Right lobe of liver (tissue), 6 donors: ENCODE results near the gene UCHL3. TPM values are rescaled to one million over a fixed set of nuclear protein-coding genes. Genes with fewer than 3 reads are reported as not detected.
A peak's percentile ranks its signal among the peaks of the same experiment; 100 is the strongest.

ENCODE experiments used
- ATAC-seq, 4 donors: fragments of 200-7000 bp; cut with Tn5 transposase; one replicate each; pipeline ENCODE4 v1.9.1; 2020; ENCODE audit warnings: mild to moderate bottlenecking in 4 of 4, moderate library complexity in 4 of 4
- DNase-seq, 3 donors: peaks; one replicate each; pipeline ENCODE4 v3.0.0-alpha.2; 2020
- H3K27ac ChIP-seq, 3 donors: fragments of 200-600 bp; one replicate each; pipeline ENCODE4 v1.8.0; 2022
- H3K27me3 ChIP-seq, 2 donors: fragments of 200-600 bp; one replicate each; pipeline ENCODE4 v1.8.0; 2022
- H3K36me3 ChIP-seq, 4 donors: fragments of 200-600 bp; sonication (generic) in 1 of 4; one replicate each; pipeline versions ENCODE4 v1.5.1 to v1.8.0; 2017 to 2022; ENCODE audit warnings: control low read depth in 1 of 4
- H3K4me1 ChIP-seq, 4 donors: fragments of 200-600 bp; sonication (generic) in 1 of 4; one replicate each; pipeline versions ENCODE4 v1.5.1 to v1.8.0; 2017 to 2022; ENCODE audit warnings: control low read depth in 1 of 4
- H3K4me3 ChIP-seq, 3 donors: fragments of 200-600 bp; one replicate each; pipeline ENCODE4 v1.8.0; 2022
- H3K9me3 ChIP-seq, 4 donors: fragments of 200-600 bp; sonication (generic) in 1 of 4; one replicate each; pipeline versions ENCODE4 v1.5.1 to v1.8.0; 2017 to 2022; ENCODE audit warnings: control low read depth in 1 of 4
- CTCF ChIP-seq, 4 donors: fragments of 200-600 bp in 3 of 4; fragments of 450-650 bp in 1 of 4; IDR thresholded peaks; one replicate each; pipeline versions ENCODE4 v1.5.1 to v1.8.0; 2016 to 2022; ENCODE audit warnings: antibody characterized with exemption in 4 of 4, mild to moderate bottlenecking in 2 of 4
- POLR2A ChIP-seq: fragments of 450-650 bp; IDR thresholded peaks from one replicate; pipeline ENCODE4 v1.6.1; 2017; ENCODE audit warnings: antibody characterized with exemption, mild to moderate bottlenecking
- WGBS: methylation state at CpG from one replicate; pipeline ENCODE4 v1.1.6; 2018; ENCODE audit warnings: low coverage, low lambda C conversion rate; ENCODE audit not compliant: insufficient coverage; ENCODE audit errors: missing lambda C conversion rate; 5-methylcytosine and 5-hydroxymethylcytosine counted together
- intact Hi-C, 2 donors: fragments of 100-400 bp; cut with DNase I; formaldehyde crosslinking; loops; one replicate each; pipeline versions ENCODE4 v1.11.2 to v1.14.1; 2022
- total RNA-seq, 6 experiments: library from RNA; depleted of rRNA in 2 of 6; stranded (reverse); fragments of >200 nt in 2 of 6; fragmentation: NEBNext Ultra II Directional in 3 of 6; extraction: Animal tissue kit (Norgen Biotek cat#: 25700) in 3 of 6; gene quantifications; one replicate each; pipeline versions ENCODE4 v1.1.0 to v1.2.4, GENCODE V29; 2016 to 2023
- donor health status: DM: no; HTN: yes; CAD: no.
- donor health status: DM: no; HTN: no; CAD: no.
- donor health status: DM: no; HTN: no; CAD: no.
- donor health status: DM: no; HTN: yes; CAD: no.
- donor health status: DM: no; HTN: yes; CAD: no.

UCHL3 gene
- total RNA-seq, 6 experiments from 2014 or later = 14.8 to 33.9 (median 21.9) TPM

GRCh38 chr13:75566658-75567057 lies 17.1 kb downstream of the UCHL3 start:
- Histone ChIP-seq H3K9me3 (no peaks in the 10 kb centered on the region), H3K27me3 (no peaks in the 10 kb centered on the region), H3K4me1 (no peaks in the 10 kb centered on the region), H3K36me3 (peaks cover 0 to 34% (median 6%) of the 10 kb centered on the region in 4 donors), H3K27ac (no peak overlapping the region), H3K4me3 (no peak overlapping the region)
- ATAC-seq (no peak), DNase-seq (no peak)
- peak in 2 of 4 donors; percentile 16 to 21 for TF ChIP-seq CTCF (IDR thresholded peaks at IDR 0.05)
- TF ChIP-seq POLR2A = no peak
- intact Hi-C loops = no loop called here

- no peak for ATAC-seq
Measured at GRCh38 chr13:75569576-75569975, 20.0 kb downstream of the UCHL3 start.

GRCh38 chr13:75579529-75579928 lies 29.9 kb downstream of the UCHL3 start:
- WGBS = 74% methylated on average over 3 of the region's 3 CpGs
- peaks cover 0 to 5% (median 0%) of the 10 kb centered on the region in 4 donors for H3K36me3 ChIP-seq
- no peak for ATAC-seq
- no peaks in the 10 kb centered on the region for H3K9me3 ChIP-seq
- DNase-seq = no peak
- no peaks in the 10 kb centered on the region for H3K4me1 ChIP-seq
- TF ChIP-seq POLR2A (no peak), CTCF (IDR thresholded peaks at IDR 0.05) (no peak)
- H3K27ac ChIP-seq = no peak overlapping the region
- H3K27me3 ChIP-seq = no peaks in the 10 kb centered on the region
- H3K4me3 ChIP-seq = no peak overlapping the region
- intact Hi-C loops = no loop called here

More at GRCh38 chr13:75569576-75569975, 20.0 kb downstream of the UCHL3 start:
- H3K27ac ChIP-seq = no peak overlapping the region
- no peaks in the 10 kb centered on the region for H3K4me1 ChIP-seq
- no peaks in the 10 kb centered on the region for H3K27me3 ChIP-seq
- no peak overlapping the region for H3K4me3 ChIP-seq
- 82% methylated on average over 1 of the region's 1 CpG for WGBS
- H3K9me3 ChIP-seq = no peaks in the 10 kb centered on the region
- DNase-seq = no peak
- TF ChIP-seq POLR2A (no peak), CTCF (IDR thresholded peaks at IDR 0.05) (no peak)
- peaks cover 0 to 31% (median 4%) of the 10 kb centered on the region in 4 donors for H3K36me3 ChIP-seq
- intact Hi-C loops = no loop called here

- ATAC-seq = no peak
- intact Hi-C loops = no loop called here
- Histone ChIP-seq H3K27ac (no peak overlapping the region), H3K4me1 (no peaks in the 10 kb centered on the region), H3K4me3 (no peak overlapping the region), H3K27me3 (no peaks in the 10 kb centered on the region), H3K9me3 (no peaks in the 10 kb centered on the region), H3K36me3 (no peaks in the 10 kb centered on the region)
- WGBS = 93% methylated on average over 2 of the region's 2 CpGs
- DNase-seq = no peak
- no peak for TF ChIP-seq CTCF (IDR thresholded peaks at IDR 0.05)
- TF ChIP-seq POLR2A = no peak
Measured at GRCh38 chr13:75581874-75582640, 32.5 kb downstream of the UCHL3 start.
